SK-N-SH (cell line): ENCODE results near the gene MREG. TPM values are rescaled to one million over a fixed set of nuclear protein-coding genes. Genes with fewer than 3 reads are reported as not detected.

ENCODE experiments used
- CTCF ChIA-PET: fragments of 300-600, 350-600 bp; formaldehyde crosslinking; extraction: SDS; loops from one replicate; lab custom pipeline; 2021; lab: Yijun Ruan, JAX
- POLR2A ChIA-PET: fragments of 350-600 bp; sonication (Branson Sonifier 250); formaldehyde crosslinking; extraction: SDS; loops from one replicate; lab custom pipeline; 2020; ENCODE audit warnings: antibody characterized with exemption, inconsistent platforms; lab: Yijun Ruan, JAX
- DNase-seq: peaks from one replicate; pipeline ENCODE4 v3.0.0; 2012
- H2AFZ ChIP-seq: fragments of 200-600 bp; sonication (generic); 2 replicates; pipeline ENCODE4 v1.8.1; 2016; ENCODE audit warnings: antibody characterized with exemption, mild to moderate bottlenecking, low read depth
- H3F3A ChIP-seq: fragments of 200-600 bp; sonication (generic); replicated peaks from 2 replicates; pipeline ENCODE3; 2016; ENCODE audit warnings: antibody characterized with exemption, mild to moderate bottlenecking; ENCODE audit not compliant: insufficient read depth
- H3K27ac ChIP-seq, 2 experiments: fragments of 200-500 bp in 1 of 2; fragments of 200-600 bp in 1 of 2; sonication (Bioruptor generic) in 1 of 2; sonication (generic), shearing (Covaris generic) in 1 of 2; 2 replicates each; pipeline versions ENCODE4 v1.5.1 to v1.6.1; 2014 to 2016; ENCODE audit warnings: low read depth in 2 of 2, inconsistent platforms in 1 of 2, low read length in 1 of 2, mild to moderate bottlenecking in 1 of 2, mixed read lengths in 1 of 2
- H3K27me3 ChIP-seq: fragments of 200-600 bp; sonication (generic), shearing (Covaris generic); 2 replicates; pipeline ENCODE4 v1.6.1; 2016; ENCODE audit warnings: mixed run types; ENCODE audit not compliant: insufficient read depth
- H3K36me3 ChIP-seq, 2 experiments: fragments of 200-500 bp in 1 of 2; fragments of 200-600 bp in 1 of 2; sonication (Bioruptor generic) in 1 of 2; sonication (generic) in 1 of 2; replicated peaks in 1 of 2; 2 replicates each; pipeline versions ENCODE3 to v1.5.1; 2014 to 2016; ENCODE audit warnings: low read length in 1 of 2, mild to moderate bottlenecking in 1 of 2; ENCODE audit not compliant: insufficient read depth in 2 of 2, control insufficient read depth in 1 of 2
- H3K4me1 ChIP-seq, 2 experiments: fragments of 200-500 bp in 1 of 2; fragments of 200-600 bp in 1 of 2; sonication (Bioruptor generic) in 1 of 2; sonication (generic), shearing (Covaris generic) in 1 of 2; 2 replicates each; pipeline versions ENCODE4 v1.5.1 to v1.6.1; 2014 to 2016; ENCODE audit warnings: low read depth in 1 of 2, low read length in 1 of 2, mixed run types in 1 of 2; ENCODE audit not compliant: insufficient read depth in 2 of 2, control insufficient read depth in 1 of 2
- H3K4me2 ChIP-seq: fragments of 200-600 bp; sonication (generic), shearing (Covaris generic); 2 replicates; pipeline ENCODE4 v1.6.1; 2017; ENCODE audit warnings: mixed run types
- H3K4me3 ChIP-seq, 2 experiments: fragments of 200-500 bp in 1 of 2; fragments of 200-600 bp in 1 of 2; sonication (Bioruptor generic) in 1 of 2; sonication (generic), shearing (Covaris generic) in 1 of 2; 2 replicates each; pipeline versions ENCODE4 v1.5.1 to v1.8.1; 2014 to 2016; ENCODE audit warnings: low read depth in 2 of 2, inconsistent platforms in 1 of 2, low read length in 1 of 2, mild to moderate bottlenecking in 1 of 2, mixed read lengths in 1 of 2, moderate library complexity in 1 of 2
- H3K79me2 ChIP-seq: fragments of 200-600 bp; sonication (generic); 2 replicates; pipeline ENCODE4 v1.8.1; 2017; ENCODE audit warnings: mild to moderate bottlenecking; ENCODE audit not compliant: insufficient read depth
- H3K9ac ChIP-seq: fragments of 200-600 bp; sonication (generic); 2 replicates; pipeline ENCODE4 v1.6.1; 2017; ENCODE audit warnings: mixed run types
- H3K9me2 ChIP-seq: fragments of 200-600 bp; sonication (generic); 2 replicates; pipeline ENCODE4 v1.6.1; 2017; ENCODE audit warnings: mixed run types
- H3K9me3 ChIP-seq: fragments of 200-600 bp; sonication (generic); 2 replicates; pipeline ENCODE4 v1.6.1; 2017; ENCODE audit warnings: mixed run types, mild to moderate bottlenecking, moderate library complexity
- H4K20me1 ChIP-seq: fragments of 200-600 bp; sonication (generic); 2 replicates; pipeline ENCODE4 v1.6.1; 2017; ENCODE audit warnings: mild to moderate bottlenecking, mixed run types; ENCODE audit not compliant: insufficient read depth
- EZH2phosphoT487 ChIP-seq: fragments of 200-600 bp; sonication (generic); IDR thresholded peaks from 2 replicates; pipeline ENCODE4 v1.6.1; 2017; ENCODE audit warnings: low read depth, mixed run types, mild to moderate bottlenecking, antibody characterized with exemption, moderate library complexity, borderline replicate concordance
- FOXJ3 ChIP-seq: sonication (generic); formaldehyde crosslinking; IDR thresholded peaks from 2 replicates; pipeline ENCODE4 v1.5.1; 2020; ENCODE audit warnings: mild to moderate bottlenecking, missing genetic modification reagents
- MAX ChIP-seq: IDR thresholded peaks from 2 replicates; pipeline ENCODE4 v1.4.0; 2012; ENCODE audit warnings: low read depth
- MXI1 ChIP-seq: IDR thresholded peaks from 2 replicates; pipeline ENCODE4 v1.6.1; 2012; ENCODE audit warnings: mild to moderate bottlenecking, low read depth, low read length, improper control_type of control experiment
- PBX3 ChIP-seq: IDR thresholded peaks from 2 replicates; pipeline ENCODE4; 2012
- POLR2AphosphoS5 ChIP-seq: IDR thresholded peaks from 2 replicates; pipeline ENCODE4 v1.6.1; 2012; ENCODE audit warnings: low read depth, low read length
- RXRA ChIP-seq: IDR thresholded peaks from 2 replicates; pipeline ENCODE4 v1.4.0; 2012; ENCODE audit warnings: low read depth, mild to moderate bottlenecking, borderline replicate concordance
- TAF1 ChIP-seq: IDR thresholded peaks from 2 replicates; pipeline ENCODE4 v1.6.1; 2012; ENCODE audit warnings: low read depth, mild to moderate bottlenecking, low read length, moderate library complexity, borderline replicate concordance
- WGBS: methylation state at CpG from one replicate; pipeline ENCODE4 v1.1.6; 2017; ENCODE audit warnings: low lambda C conversion rate; 5-methylcytosine and 5-hydroxymethylcytosine counted together
- polyA plus RNA-seq, 3 experiments: library from polyadenylated mRNA; depleted of rRNA; stranded (reverse); fragments of >200 nt; gene quantifications; 2 replicates each; pipeline ENCODE4 v1.2.3, GENCODE V29; 2012

MREG gene
- polyA plus RNA-seq, 1 of the 3 experiments (the other 2 are of a cell fraction), result 2.5 TPM

GRCh38 chr2:215968499-215968898 is 44.9 kb downstream of the MREG start:
- Histone ChIP-seq H3K79me2 (no peaks in the 10 kb centered on the region), H3K27me3 (no peaks in the 10 kb centered on the region), H3K27ac (no peak overlapping the region), H3K4me2 (no peak overlapping the region), H3F3A (no peaks in the 10 kb centered on the region), H3K36me3 (no peaks in the 10 kb centered on the region), H4K20me1 (no peaks in the 10 kb centered on the region), H3K9ac (no peak overlapping the region), H3K9me2 (no peaks in the 10 kb centered on the region), H3K9me3 (no peaks in the 10 kb centered on the region), H3K4me3 (no peak overlapping the region), H3K4me1 (peaks cover 0 to 19% of the 10 kb centered on the region in 2 experiments; a peak in 3 of 4 replicates), H2AFZ (no peak overlapping the region)
- no peak for TF ChIP-seq FOXJ3 (CRISPR knock-in tag)
- no peak for TF ChIP-seq MAX
- ChIA-PET POLR2A (no interaction called here), CTCF (interaction anchor here (0.5 to 1.5 kb wide), 3 partner anchors 18 to 67 kb away, joined by 3 to 4 read pairs (median 3); no protein-coding TSS in a partner anchor)
- WGBS, result 97% methylated on average over 3 of the region's 3 CpGs
- no peak for DNase-seq

- no peaks in the 10 kb centered on the region for H3K79me2 ChIP-seq
- no peaks in the 10 kb centered on the region for H3K36me3 ChIP-seq
- ChIA-PET CTCF (interaction anchor here (0.5 to 1.5 kb wide), 3 partner anchors 18 to 68 kb away, joined by 3 to 4 read pairs (median 3); no protein-coding TSS in a partner anchor), POLR2A (no interaction called here)
- H3K9ac ChIP-seq, result no peak overlapping the region
- no peak overlapping the region for H3K4me2 ChIP-seq
- H2AFZ ChIP-seq, result no peak overlapping the region
- no peaks in the 10 kb centered on the region for H3K9me2 ChIP-seq
- no peak for DNase-seq
- H4K20me1 ChIP-seq, result no peaks in the 10 kb centered on the region
- no peaks in the 10 kb centered on the region for H3K27me3 ChIP-seq
- H3K4me1 ChIP-seq, result peaks cover 0 to 12% of the 10 kb centered on the region in 2 experiments; a peak in 3 of 4 replicates
- H3F3A ChIP-seq, result no peaks in the 10 kb centered on the region
- H3K4me3 ChIP-seq, result no peak overlapping the region
- TF ChIP-seq POLR2AphosphoS5 (no peak), MAX (no peak), PBX3 (no peak), TAF1 (no peak)
- peak overlapping the region in 1 of 2 experiments; percentile 64; a peak in 2 of 4 replicates for H3K27ac ChIP-seq
- H3K9me3 ChIP-seq, result no peaks in the 10 kb centered on the region
- WGBS, result 82% methylated on average over 3 of the region's 3 CpGs
Observed at GRCh38 chr2:215967590-215968378, 45.6 kb downstream of the MREG start.

- ChIA-PET CTCF (interaction anchor here (1.2 to 1.5 kb wide), 3 partner anchors 17 to 67 kb away, joined by 3 to 4 read pairs (median 4); no protein-coding TSS in a partner anchor), POLR2A (no interaction called here)
- H3K36me3 ChIP-seq, result no peaks in the 10 kb centered on the region
- no peaks in the 10 kb centered on the region for H3F3A ChIP-seq
- no peak overlapping the region for H2AFZ ChIP-seq
- TF ChIP-seq FOXJ3 (CRISPR knock-in tag), result no peak
- no peak for TF ChIP-seq TAF1
- TF ChIP-seq EZH2phosphoT487, result no peak
- no peak for TF ChIP-seq MXI1
- no peak for TF ChIP-seq RXRA
- H3K4me1 ChIP-seq, result peaks cover 0 to 10% of the 10 kb centered on the region in 2 experiments; a peak in 3 of 4 replicates
- H3K9me2 ChIP-seq, result no peaks in the 10 kb centered on the region
- H3K79me2 ChIP-seq, result no peaks in the 10 kb centered on the region
- 52% methylated on average over 3 of the region's 3 CpGs for WGBS
- DNase-seq, result peak; percentile 29
- no peak overlapping the region for H3K9ac ChIP-seq
- no peak overlapping the region for H3K4me3 ChIP-seq
- H4K20me1 ChIP-seq, result no peaks in the 10 kb centered on the region
- peak overlapping the region in 1 of 2 experiments; percentile 64; a peak in 1 of 4 replicates for H3K27ac ChIP-seq
- H3K4me2 ChIP-seq, result no peak overlapping the region
- no peaks in the 10 kb centered on the region for H3K27me3 ChIP-seq
- no peaks in the 10 kb centered on the region for H3K9me3 ChIP-seq
Observed at GRCh38 chr2:215966951-215967350, 46.4 kb downstream of the MREG start.
